Activated effector memory CD4-positive, alpha-beta T cell treated with anti-CD3 and anti-CD28 coated beads, Interleukin-2, amount 50 U/mL, for 16 hours (primary cell): ENCODE data around the gene EBNA1BP2.
"Not testable (repeated sequence)": the region's sequence is repeated elsewhere in the genome, so short reads cannot be mapped to it uniquely, and the experiment has no call there.

Experiments used
- DNase-seq: peaks from one replicate; pipeline ENCODE4 v3.0.0-alpha.2; 2020

EBNA1BP2 gene

GRCh38 chr1:43171312-43171875 is 696 bp downstream of the EBNA1BP2 start:
- no peak for DNase-seq

GRCh38 chr1:43165765-43166164 is 6.3 kb downstream of the EBNA1BP2 start:
- DNase-seq: no peak

- no peak for DNase-seq
These were observed 6.9 kb downstream of the EBNA1BP2 start for GRCh38 chr1:43165162-43165561.

- no peak for DNase-seq
These were observed 16.1 kb downstream of the EBNA1BP2 start for GRCh38 chr1:43156026-43156425.

GRCh38 chr1:43153443-43153842 is 18.6 kb downstream of the EBNA1BP2 start:
- no peak for DNase-seq

GRCh38 chr1:43152866-43153265 is 19.2 kb downstream of the EBNA1BP2 start:
- no peak for DNase-seq

GRCh38 chr1:43149889-43150288 is 22.2 kb downstream of the EBNA1BP2 start:
- no peak for DNase-seq

- peak; percentile 69 for DNase-seq
These were observed 24.3 kb downstream of the EBNA1BP2 start for GRCh38 chr1:43147625-43148327.

GRCh38 chr1:43144237-43144636 is 27.9 kb downstream of the EBNA1BP2 start:
- DNase-seq: no peak

GRCh38 chr1:43143441-43143888 is 28.6 kb downstream of the EBNA1BP2 start:
- no peak for DNase-seq

GRCh38 chr1:43140583-43140982 is 31.5 kb downstream of the EBNA1BP2 start:
- DNase-seq: no peak

- no peak for DNase-seq
These were observed 32.1 kb downstream of the EBNA1BP2 start for GRCh38 chr1:43140010-43140409.

GRCh38 chr1:43139295-43139694 is 32.8 kb downstream of the EBNA1BP2 start:
- not testable (repeated sequence) for DNase-seq

GRCh38 chr1:43137445-43138052 is 34.5 kb downstream of the EBNA1BP2 start:
- DNase-seq: no peak

- no peak for DNase-seq
These were observed 36.0 kb downstream of the EBNA1BP2 start for GRCh38 chr1:43135857-43136781.

- no peak for DNase-seq
These were observed 37.5 kb downstream of the EBNA1BP2 start for GRCh38 chr1:43134640-43135039.

- no peak for DNase-seq
These were observed 38.0 kb downstream of the EBNA1BP2 start for GRCh38 chr1:43134068-43134467.

GRCh38 chr1:43129426-43129825 is 42.7 kb downstream of the EBNA1BP2 start:
- no peak for DNase-seq

GRCh38 chr1:43128816-43129215 is 43.3 kb downstream of the EBNA1BP2 start:
- DNase-seq: no peak

GRCh38 chr1:43123031-43123430 is 49.1 kb downstream of the EBNA1BP2 start:
- no peak for DNase-seq

- DNase-seq: no peak
These were observed 50.7 kb downstream of the EBNA1BP2 start for GRCh38 chr1:43121256-43121900.

GRCh38 chr1:43119928-43120586 is 52.0 kb downstream of the EBNA1BP2 start:
- not testable (repeated sequence) for DNase-seq
